ENCODE data around the gene PARD3B.

Gene PARD3B

GRCh38 chr2:204544961-204545860, at the start of gene PARD3B:
TSS of gene PARD3B (plus strand) at chr2:204545475. CDS start at chr2:204546000, 525 bp downstream.
- peak; percentile 89 for DNase-seq

GRCh38 chr2:204496779-204497178, 48.5 kb upstream of the PARD3B start:
- no peak for DNase-seq

GRCh38 chr2:204497855-204498254, 47.4 kb upstream of the PARD3B start:
- DNase-seq: no peak

GRCh38 chr2:204498291-204498690, 47.0 kb upstream of the PARD3B start:
- no peak for DNase-seq

- no peak for DNase-seq
These were observed 41.4 kb upstream of the PARD3B start for GRCh38 chr2:204503869-204504268.

- no peak for DNase-seq
These were observed 40.7 kb upstream of the PARD3B start for GRCh38 chr2:204504594-204504993.

- no peak for DNase-seq
These were observed 39.8 kb upstream of the PARD3B start for GRCh38 chr2:204505488-204505887.

GRCh38 chr2:204505946-204506345, 39.3 kb upstream of the PARD3B start:
- DNase-seq: no peak

- no peak for DNase-seq
These were observed 37.6 kb upstream of the PARD3B start for GRCh38 chr2:204507636-204508035.

- no peak for DNase-seq
These were observed 34.4 kb upstream of the PARD3B start for GRCh38 chr2:204510709-204511420.

- no peak for DNase-seq
These were observed 30.8 kb upstream of the PARD3B start for GRCh38 chr2:204514439-204514838.

GRCh38 chr2:204515416-204515815, 29.9 kb upstream of the PARD3B start:
- no peak for DNase-seq

- DNase-seq: no peak
These were observed 28.1 kb upstream of the PARD3B start for GRCh38 chr2:204517154-204517553.

- DNase-seq: no peak
These were observed 15.3 kb upstream of the PARD3B start for GRCh38 chr2:204529795-204530463.

GRCh38 chr2:204530464-204530805, 14.8 kb upstream of the PARD3B start:
- DNase-seq: no peak

- peak; percentile 83 for DNase-seq
These were observed 11.5 kb upstream of the PARD3B start for GRCh38 chr2:204533629-204534370.

GRCh38 chr2:204535356-204535755, 9.9 kb upstream of the PARD3B start:
- no peak for DNase-seq

- no peak for DNase-seq
These were observed 9.5 kb upstream of the PARD3B start for GRCh38 chr2:204535764-204536163.

GRCh38 chr2:204538182-204539018, 6.9 kb upstream of the PARD3B start:
- no peak for DNase-seq

- DNase-seq: no peak
These were observed 6.3 kb upstream of the PARD3B start for GRCh38 chr2:204539019-204539385.

- no peak for DNase-seq
These were observed 3.6 kb upstream of the PARD3B start for GRCh38 chr2:204541637-204542036.

GRCh38 chr2:204542982-204543608, 2.2 kb upstream of the PARD3B start:
- no peak for DNase-seq
